ENCODE measurements around the gene TAPT1. TPM values are rescaled to one million over a fixed set of nuclear protein-coding genes. Genes with fewer than 3 reads are reported as not detected.
A peak's percentile ranks its signal among the peaks of the same experiment; 100 is the strongest.

TAPT1 gene
- total RNA-seq, 1 donor from 2014 or later: 34.8 TPM

DNA sequence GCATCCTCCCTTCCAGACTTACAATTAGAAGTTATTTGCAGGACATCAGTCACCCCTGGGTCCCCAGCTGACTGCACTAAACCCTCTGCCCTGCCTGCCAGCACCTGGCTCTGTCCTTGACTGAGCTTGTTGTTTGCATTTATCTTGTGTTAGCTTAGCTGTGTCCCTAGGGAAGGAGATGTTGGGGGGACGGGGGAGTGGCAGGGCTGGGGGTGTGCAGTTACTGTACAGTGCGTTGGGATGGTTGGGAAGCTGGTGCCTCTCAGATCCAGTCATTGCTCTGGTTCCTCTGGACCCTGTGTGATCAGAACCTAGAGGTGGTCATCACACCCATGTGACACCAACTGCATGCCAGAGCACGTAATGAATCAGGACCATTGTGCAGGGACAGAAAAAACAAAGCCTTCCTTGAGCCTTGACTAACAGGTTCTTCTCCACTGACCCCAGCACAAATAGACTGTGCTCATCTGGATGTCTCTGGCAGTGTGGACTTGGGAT is 109.7 kb downstream of the TAPT1 start:
- H3K36me3 Mint-ChIP-seq: no peaks in the 10 kb centered on the region
- peak; percentile 43 for DNase-seq (ENCODE audit: extremely low spot score, unreplicated experiment)
- H3K4me1 Mint-ChIP-seq (ENCODE audit: unreplicated experiment): no peaks in the 10 kb centered on the region
- H3K9me3 Mint-ChIP-seq: no peaks in the 10 kb centered on the region
- no peak for TF ChIP-seq CTCF (conservative IDR thresholded peaks at IDR 0.05)
- peaks cover 23% of the 10 kb centered on the region for H3K27me3 Mint-ChIP-seq
- H3K4me3 Mint-ChIP-seq: no peak overlapping the region
- no peak overlapping the region for H3K27ac Mint-ChIP-seq

- H3K36me3 Mint-ChIP-seq: no peaks in the 10 kb centered on the region
- H3K27ac Mint-ChIP-seq: no peak overlapping the region
- peaks cover 22% of the 10 kb centered on the region for H3K27me3 Mint-ChIP-seq
- H3K4me1 Mint-ChIP-seq (ENCODE audit: unreplicated experiment): no peaks in the 10 kb centered on the region
- TF ChIP-seq CTCF (conservative IDR thresholded peaks at IDR 0.05): no peak
- peak; percentile 20 for DNase-seq (ENCODE audit: extremely low spot score, unreplicated experiment)
- H3K4me3 Mint-ChIP-seq: no peak overlapping the region
- no peaks in the 10 kb centered on the region for H3K9me3 Mint-ChIP-seq
These were observed 110.3 kb downstream of the TAPT1 start for GRCh38 chr4:16116019-16116418.

GRCh38 chr4:16114546-16114945 is 111.7 kb downstream of the TAPT1 start:
- H3K4me1 Mint-ChIP-seq (ENCODE audit: unreplicated experiment): no peaks in the 10 kb centered on the region
- no peaks in the 10 kb centered on the region for H3K9me3 Mint-ChIP-seq
- no peak for DNase-seq (ENCODE audit: extremely low spot score, unreplicated experiment)
- TF ChIP-seq CTCF (conservative IDR thresholded peaks at IDR 0.05): no peak
- peaks cover 18% of the 10 kb centered on the region for H3K27me3 Mint-ChIP-seq
- H3K27ac Mint-ChIP-seq: no peak overlapping the region
- H3K4me3 Mint-ChIP-seq: no peak overlapping the region
- no peaks in the 10 kb centered on the region for H3K36me3 Mint-ChIP-seq

GRCh38 chr4:16113741-16114140 is 112.5 kb downstream of the TAPT1 start:
- Mint-ChIP-seq H3K27ac (no peak overlapping the region), H3K4me3 (no peak overlapping the region), H3K4me1 (ENCODE audit: unreplicated experiment) (no peaks in the 10 kb centered on the region), H3K36me3 (no peaks in the 10 kb centered on the region), H3K9me3 (no peaks in the 10 kb centered on the region), H3K27me3 (peaks cover 22% of the 10 kb centered on the region)
- DNase-seq (ENCODE audit: extremely low spot score, unreplicated experiment): no peak
- TF ChIP-seq CTCF (conservative IDR thresholded peaks at IDR 0.05): no peak

GRCh38 chr4:16111533-16111932 is 114.7 kb downstream of the TAPT1 start:
- Mint-ChIP-seq H3K4me1 (ENCODE audit: unreplicated experiment) (no peaks in the 10 kb centered on the region), H3K4me3 (no peak overlapping the region), H3K9me3 (peaks cover 6% of the 10 kb centered on the region), H3K36me3 (no peaks in the 10 kb centered on the region), H3K27ac (no peak overlapping the region), H3K27me3 (peaks cover 25% of the 10 kb centered on the region)
- DNase-seq (ENCODE audit: extremely low spot score, unreplicated experiment): no peak
- TF ChIP-seq CTCF (conservative IDR thresholded peaks at IDR 0.05): no peak

Data from type B pancreatic cell (in vitro differentiated cells).